Stromal cell of bone marrow (primary cell): ENCODE data around the gene BCO1.

Experiments used
- DNase-seq: peaks from one replicate; pipeline ENCODE4 v3.0.0-alpha.2; 2012; ENCODE audit warnings: low read depth

The BCO1 gene

GRCh38 chr16:81232740-81233367 is 5.6 kb upstream of the BCO1 start:
- no peak for DNase-seq

GRCh38 chr16:81237282-81237681 is 1.2 kb upstream of the BCO1 start:
- DNase-seq: no peak

- no peak for DNase-seq
Measured at GRCh38 chr16:81237942-81238295, 570 bp upstream of the BCO1 start.

- no peak for DNase-seq
Measured at GRCh38 chr16:81239367-81240121, 1.1 kb downstream of the BCO1 start.

- DNase-seq: no peak
Measured at GRCh38 chr16:81241706-81242105, 3.2 kb downstream of the BCO1 start.

GRCh38 chr16:81242977-81243618 is 4.6 kb downstream of the BCO1 start:
- no peak for DNase-seq

GRCh38 chr16:81243942-81244341 is 5.5 kb downstream of the BCO1 start:
- DNase-seq: no peak

- no peak for DNase-seq
Measured at GRCh38 chr16:81251871-81252270, 13.4 kb downstream of the BCO1 start.

GRCh38 chr16:81253141-81253540 is 14.7 kb downstream of the BCO1 start:
- DNase-seq: no peak

- DNase-seq: no peak
Measured at GRCh38 chr16:81254922-81255526, 16.5 kb downstream of the BCO1 start.

GRCh38 chr16:81259916-81260315 is 21.4 kb downstream of the BCO1 start:
- DNase-seq: no peak

GRCh38 chr16:81261049-81261648 is 22.7 kb downstream of the BCO1 start:
- no peak for DNase-seq

- peak; percentile 40 for DNase-seq
Measured at GRCh38 chr16:81263470-81264220, 25.2 kb downstream of the BCO1 start.

- DNase-seq: no peak
Measured at GRCh38 chr16:81264386-81264785, 25.9 kb downstream of the BCO1 start.

- DNase-seq: no peak
Measured at GRCh38 chr16:81265052-81265451, 26.6 kb downstream of the BCO1 start.

- DNase-seq: peak; percentile 62
Measured at GRCh38 chr16:81265658-81266451, 27.4 kb downstream of the BCO1 start.

- DNase-seq: no peak
Measured at GRCh38 chr16:81266680-81267095, 28.2 kb downstream of the BCO1 start.

- DNase-seq: no peak
Measured at GRCh38 chr16:81268509-81268908, 30.0 kb downstream of the BCO1 start.

GRCh38 chr16:81273223-81273950 is 34.9 kb downstream of the BCO1 start:
- DNase-seq: no peak

- DNase-seq: no peak
Measured at GRCh38 chr16:81275064-81275532, 36.6 kb downstream of the BCO1 start.
